Stimulated activated naive B cell treated with anti-CD40 and anti-IgM and Interleukin-4, amounts not matched to agents 10 μg/mL and 1 μg/mL and 100 μg/mL, for 72 hours (primary cell): ENCODE results near the gene LRIG1.

Experiments
- ATAC-seq, 2 donors: fragments of 150-1000 bp; cut with Tn5 transposase; replicated peaks; 2 replicates each; pipeline ENCODE4 v1.10.0; 2021; ENCODE audit warnings: moderate library complexity in 1 of 2
- DNase-seq: peaks from one replicate; pipeline ENCODE4 v3.0.0; 2021
- H3K27ac Mint-ChIP-seq: one replicate; pipeline ENCODE4 v1.8.0; 2022; ENCODE audit warnings: mild to moderate bottlenecking, mixed read lengths
- H3K27me3 Mint-ChIP-seq, 2 donors: one replicate each; pipeline ENCODE4 v1.8.0; 2022; ENCODE audit warnings: mixed read lengths in 2 of 2
- H3K36me3 Mint-ChIP-seq, 2 donors: one replicate each; pipeline ENCODE4 v1.8.0; 2022; ENCODE audit warnings: mixed read lengths in 2 of 2, mild to moderate bottlenecking in 1 of 2
- H3K4me1 Mint-ChIP-seq, 2 donors: one replicate each; pipeline ENCODE4 v1.8.0; 2022; ENCODE audit warnings: mixed read lengths in 2 of 2, mild to moderate bottlenecking in 1 of 2
- H3K4me3 Mint-ChIP-seq, 2 donors: one replicate each; pipeline ENCODE4 v1.8.0; 2022; ENCODE audit warnings: mild to moderate bottlenecking in 2 of 2, mixed read lengths in 2 of 2, moderate library complexity in 1 of 2
- H3K9me3 Mint-ChIP-seq, 2 donors: one replicate each; pipeline ENCODE4 v1.8.0; 2022; ENCODE audit warnings: mixed read lengths in 2 of 2, mild to moderate bottlenecking in 1 of 2

Gene LRIG1

DNA sequence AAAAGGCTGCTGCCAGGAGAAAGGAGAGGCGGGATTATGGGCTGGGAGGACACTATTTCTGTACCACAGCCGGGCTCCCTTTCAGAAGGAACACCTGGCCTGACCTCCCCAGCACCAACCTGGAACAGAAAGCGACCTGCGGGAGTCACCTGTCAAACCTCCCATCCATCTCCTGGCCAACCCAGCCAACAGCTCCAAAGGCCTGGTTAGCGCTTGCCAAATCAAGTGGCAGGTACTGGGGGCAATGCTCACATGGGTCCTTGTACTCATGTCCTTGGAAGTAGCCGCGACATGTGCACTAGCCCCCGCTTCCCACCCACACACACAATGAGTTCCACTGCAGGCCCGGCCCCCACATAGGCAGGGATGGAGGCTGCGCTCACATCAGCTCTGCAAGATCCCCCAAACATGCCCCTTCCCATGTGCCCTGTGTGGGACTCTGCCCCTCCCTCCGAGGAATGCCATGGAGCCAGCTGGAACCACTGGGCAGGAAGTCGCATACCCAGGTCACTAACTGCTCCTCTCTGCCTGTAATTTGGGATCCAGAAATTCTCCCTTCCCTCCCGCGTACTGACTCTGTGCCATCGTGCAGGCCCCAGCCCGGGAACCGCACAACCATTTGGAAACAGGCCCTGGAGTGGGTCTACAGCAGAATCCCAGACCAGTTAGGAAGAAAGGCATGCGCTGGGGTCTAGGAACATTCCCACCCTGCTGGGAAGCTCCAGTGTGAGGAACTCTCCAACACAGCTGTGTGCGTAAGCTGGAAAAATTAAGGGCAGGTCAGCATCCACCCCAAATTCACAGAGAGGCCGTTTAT lies 98.9 kb downstream of the LRIG1 start:
- H3K4me1 Mint-ChIP-seq = peaks cover 0 to 2% of the 10 kb centered on the region in 2 donors
- H3K27me3 Mint-ChIP-seq = no peaks in the 10 kb centered on the region
- H3K9me3 Mint-ChIP-seq = no peaks in the 10 kb centered on the region
- peaks cover 0 to 14% of the 10 kb centered on the region in 2 donors for H3K36me3 Mint-ChIP-seq
- no peak for ATAC-seq
- H3K27ac Mint-ChIP-seq = no peak overlapping the region
- no peak for DNase-seq
- H3K4me3 Mint-ChIP-seq = no peak overlapping the region

DNA sequence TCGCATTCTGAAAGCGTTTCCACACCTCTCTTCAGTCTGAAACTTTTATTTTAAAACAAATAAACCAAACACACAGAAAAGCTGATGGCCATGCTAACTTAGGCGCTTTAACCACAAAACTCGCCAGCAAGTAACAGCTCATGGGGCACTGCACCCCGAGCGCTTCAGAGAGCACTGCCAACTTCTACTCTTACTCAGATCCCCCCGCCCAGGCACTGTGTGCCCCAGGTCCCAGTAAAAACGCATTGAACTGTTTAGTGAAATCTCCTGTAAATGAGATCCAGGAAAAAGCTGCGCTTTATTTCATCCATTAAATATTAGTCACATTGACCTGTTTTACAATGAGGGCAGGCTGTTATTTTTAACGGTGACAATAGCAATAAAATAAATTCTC lies 99.7 kb downstream of the LRIG1 start:
- ATAC-seq = no peak
- DNase-seq = no peak
- Mint-ChIP-seq H3K27ac (no peak overlapping the region), H3K4me3 (no peak overlapping the region), H3K9me3 (no peaks in the 10 kb centered on the region), H3K4me1 (peaks cover 0 to 2% of the 10 kb centered on the region in 2 donors), H3K36me3 (peaks cover 0 to 17% of the 10 kb centered on the region in 2 donors), H3K27me3 (no peaks in the 10 kb centered on the region)

DNA sequence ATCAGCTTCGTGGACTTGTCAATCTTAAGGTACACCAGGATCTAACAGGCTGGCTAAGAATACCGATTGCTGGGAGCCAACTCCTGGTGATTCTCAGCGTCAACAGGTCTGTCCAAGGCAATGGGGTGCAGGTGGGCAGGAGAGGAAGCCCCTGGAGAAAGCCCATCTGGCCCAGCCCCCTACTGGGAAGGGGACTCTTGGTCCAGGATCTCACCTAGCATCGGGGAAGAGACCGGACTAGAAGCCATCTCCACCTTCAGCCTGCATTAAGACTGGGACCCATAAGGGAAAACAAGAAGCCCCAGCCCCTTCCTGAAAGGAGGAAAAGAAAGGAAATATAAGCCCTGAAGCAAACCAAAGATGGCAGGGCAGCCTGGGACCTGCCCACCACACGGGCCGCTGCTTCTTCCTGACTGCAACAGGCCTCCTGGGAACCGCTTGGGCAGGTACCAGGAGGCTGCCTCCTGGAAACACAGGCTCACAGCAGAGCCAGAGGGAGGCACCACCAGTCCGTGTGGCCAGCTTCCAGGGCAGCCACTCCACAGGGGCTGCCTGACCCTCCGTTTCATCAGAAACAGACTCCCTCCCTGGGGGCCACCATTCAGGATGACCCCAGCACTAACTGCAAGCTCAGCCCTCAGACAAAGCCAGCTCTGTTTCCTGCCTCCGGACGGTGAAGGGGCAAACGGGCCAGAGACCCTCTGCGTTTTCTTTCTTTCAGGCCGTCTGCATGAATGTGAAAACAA lies 100.2 kb downstream of the LRIG1 start:
- H3K27ac Mint-ChIP-seq = no peak overlapping the region

DNA sequence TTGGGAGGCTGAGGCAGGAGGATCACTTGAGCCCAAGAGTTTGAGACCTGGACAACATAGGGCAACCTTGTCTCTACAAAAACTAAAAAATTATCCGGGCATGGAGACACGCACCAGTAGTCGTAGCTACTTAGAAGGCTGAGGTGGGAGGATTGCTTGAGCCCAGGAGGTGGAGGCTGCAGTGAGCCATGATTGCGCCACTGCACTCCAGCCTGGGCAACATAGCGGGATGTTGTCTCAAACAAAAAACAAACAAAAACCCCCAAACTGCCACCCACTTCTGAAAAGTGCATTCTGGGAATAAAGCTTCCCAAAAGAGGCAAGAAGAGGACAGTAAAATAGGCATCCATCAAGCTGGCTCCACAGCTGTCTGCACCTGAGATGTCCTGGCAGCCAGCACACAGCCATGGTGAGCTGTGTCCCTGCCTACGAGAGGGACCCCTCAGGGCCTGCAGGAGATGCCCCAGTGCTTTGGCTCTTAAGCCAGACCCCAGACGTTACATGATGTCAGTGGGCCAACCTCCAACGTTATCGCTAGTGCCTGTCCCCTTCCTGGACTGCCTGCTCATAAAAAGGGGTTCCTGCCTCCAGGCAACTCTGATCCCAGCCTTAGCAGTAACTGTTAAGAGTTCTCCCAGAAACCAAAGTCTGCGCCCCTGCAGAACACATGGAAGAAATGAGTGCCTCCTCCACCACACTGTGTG lies 101.1 kb downstream of the LRIG1 start:
- peaks cover 0 to 13% of the 10 kb centered on the region in 2 donors for H3K36me3 Mint-ChIP-seq
- no peak overlapping the region for H3K4me3 Mint-ChIP-seq
- peaks cover under 1 to 2% of the 10 kb centered on the region in 2 donors for H3K4me1 Mint-ChIP-seq
- DNase-seq (no peak), ATAC-seq (no peak)
- no peaks in the 10 kb centered on the region for H3K27me3 Mint-ChIP-seq
- H3K27ac Mint-ChIP-seq = no peak overlapping the region
- H3K9me3 Mint-ChIP-seq = no peaks in the 10 kb centered on the region

More for the DNA sequence above, 100.2 kb downstream of the LRIG1 start:
- no peak for DNase-seq
- Mint-ChIP-seq H3K4me3 (no peak overlapping the region), H3K9me3 (no peaks in the 10 kb centered on the region), H3K27me3 (no peaks in the 10 kb centered on the region), H3K4me1 (peaks cover 0 to 2% of the 10 kb centered on the region in 2 donors), H3K36me3 (peaks cover 0 to 17% of the 10 kb centered on the region in 2 donors)
- no peak for ATAC-seq

DNA sequence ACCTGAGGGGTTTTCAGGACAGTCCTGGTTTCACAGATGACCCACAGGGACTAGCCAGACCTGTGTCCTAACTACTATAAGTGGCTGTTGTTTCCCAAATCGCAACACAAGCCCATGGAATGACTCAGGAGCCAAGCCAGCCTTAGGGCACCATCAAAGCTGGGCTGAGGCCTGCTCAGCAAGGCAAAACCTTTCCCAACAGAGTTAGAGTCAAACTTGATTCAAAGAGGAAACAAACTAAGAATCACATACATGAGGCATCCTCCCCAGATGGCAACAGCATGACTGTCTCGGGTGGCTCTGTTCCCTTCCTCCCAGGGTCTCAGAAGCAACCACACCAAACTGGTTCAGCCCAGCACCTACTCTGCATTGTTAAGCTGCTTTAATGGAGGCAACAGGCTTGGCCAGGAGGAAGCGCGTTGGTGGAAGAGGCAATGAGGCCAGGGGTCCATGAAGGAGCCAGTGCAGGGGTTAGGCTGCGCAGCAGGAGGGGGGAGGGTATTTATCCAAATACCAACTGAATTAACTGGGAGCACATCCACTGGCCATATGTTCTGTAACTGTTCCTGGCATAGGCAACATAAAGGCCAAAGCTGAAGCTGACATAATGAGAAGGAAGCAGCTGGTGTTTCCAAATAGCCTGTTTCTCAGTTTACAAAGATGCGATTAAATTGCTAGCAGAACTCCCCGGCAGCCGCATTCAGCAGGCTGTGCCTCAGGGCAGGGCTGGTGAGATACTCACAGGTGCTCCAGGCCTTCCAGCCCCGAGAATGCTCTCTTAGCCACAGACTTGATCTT lies 102.4 kb downstream of the LRIG1 start:
- Mint-ChIP-seq H3K4me3 (no peak overlapping the region), H3K27ac (no peak overlapping the region), H3K36me3 (peaks cover 0 to 18% of the 10 kb centered on the region in 2 donors), H3K4me1 (peaks cover 13 to 15% of the 10 kb centered on the region in 2 donors), H3K9me3 (no peaks in the 10 kb centered on the region), H3K27me3 (no peaks in the 10 kb centered on the region)
- DNase-seq = no peak
- ATAC-seq = no peak

DNA sequence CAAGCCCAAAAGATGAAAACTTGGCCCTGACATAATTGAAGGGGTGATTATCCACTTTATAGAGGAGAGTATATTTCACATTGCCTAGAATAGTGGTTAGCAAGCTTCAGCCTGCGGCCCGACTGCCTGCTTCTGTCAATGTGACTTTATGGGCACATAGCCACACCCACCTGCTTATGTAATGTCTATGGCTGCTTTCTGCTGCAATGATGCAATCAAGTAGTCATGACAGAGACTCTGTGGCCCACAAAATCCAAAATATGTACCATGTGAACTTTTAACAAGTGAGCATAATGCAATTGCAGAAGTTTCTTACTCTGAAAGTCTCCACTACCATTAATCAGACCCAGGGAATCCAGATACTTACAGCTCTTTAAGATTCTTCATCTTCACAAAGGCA lies 103.1 kb downstream of the LRIG1 start:
- H3K4me1 Mint-ChIP-seq = peaks cover 20 to 22% of the 10 kb centered on the region in 2 donors
- H3K36me3 Mint-ChIP-seq = peaks cover 0 to 18% of the 10 kb centered on the region in 2 donors
- no peaks in the 10 kb centered on the region for H3K9me3 Mint-ChIP-seq
- peak overlapping the region; percentile 42 for H3K27ac Mint-ChIP-seq
- no peaks in the 10 kb centered on the region for H3K27me3 Mint-ChIP-seq
- no peak overlapping the region for H3K4me3 Mint-ChIP-seq
- ATAC-seq (no peak), DNase-seq (no peak)

DNA sequence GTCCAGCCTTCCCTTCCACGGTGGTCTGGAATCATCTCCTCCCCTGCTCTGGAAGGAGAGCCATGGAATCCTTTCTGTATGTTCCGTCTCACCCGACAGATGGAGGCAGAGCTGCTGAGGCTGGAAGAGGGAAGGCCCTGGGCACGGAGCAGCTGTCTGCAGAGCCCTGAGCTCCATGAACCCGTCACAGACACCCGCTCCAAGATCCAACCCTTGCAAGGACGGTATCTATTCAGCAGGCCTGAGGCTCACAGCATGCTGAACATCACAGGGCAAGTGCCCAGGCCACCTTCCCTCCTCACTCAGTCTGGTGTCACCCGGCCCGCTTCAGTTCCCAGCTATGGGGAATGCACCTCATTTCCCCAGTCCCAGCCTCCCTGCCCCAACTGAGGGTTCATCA lies 103.9 kb downstream of the LRIG1 start:
- ATAC-seq (no peak), DNase-seq (no peak)
- no peaks in the 10 kb centered on the region for H3K9me3 Mint-ChIP-seq
- H3K27ac Mint-ChIP-seq = no peak overlapping the region
- no peak overlapping the region for H3K4me3 Mint-ChIP-seq
- peaks cover 28 to 29% of the 10 kb centered on the region in 2 donors for H3K4me1 Mint-ChIP-seq
- peaks cover 0 to 17% of the 10 kb centered on the region in 2 donors for H3K36me3 Mint-ChIP-seq
- H3K27me3 Mint-ChIP-seq = no peaks in the 10 kb centered on the region

DNA sequence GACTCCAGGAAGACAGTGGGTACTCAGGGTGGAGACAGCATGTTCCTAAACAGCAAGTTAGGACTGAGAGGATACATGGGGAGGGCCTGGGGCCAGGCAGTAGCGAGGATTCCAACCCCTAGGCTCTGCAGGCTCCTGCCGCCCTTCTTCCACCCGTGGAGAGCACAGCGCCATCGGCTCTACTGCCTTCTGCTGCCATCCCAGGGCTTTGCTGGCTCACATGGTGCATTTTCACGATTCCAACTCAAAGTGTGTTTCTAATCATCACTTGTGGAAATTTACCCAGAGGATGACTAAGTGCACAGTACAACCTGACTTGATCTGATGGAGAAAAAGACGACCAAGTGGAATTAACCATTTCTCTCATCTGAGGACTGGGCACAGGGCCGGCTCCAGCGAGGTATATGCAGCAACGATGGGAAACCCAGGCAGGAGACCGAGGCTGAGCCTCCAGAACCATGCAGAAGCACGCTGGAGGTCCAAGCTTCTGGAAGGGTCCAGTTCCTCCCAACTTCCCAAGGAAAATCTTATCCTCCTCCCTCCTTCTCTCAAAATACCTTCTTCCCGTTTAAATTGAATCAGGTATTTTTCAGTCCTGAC lies 104.6 kb downstream of the LRIG1 start:
- Mint-ChIP-seq H3K27ac (no peak overlapping the region), H3K9me3 (no peaks in the 10 kb centered on the region), H3K36me3 (peaks cover 0 to 15% of the 10 kb centered on the region in 2 donors), H3K27me3 (no peaks in the 10 kb centered on the region), H3K4me3 (no peak overlapping the region), H3K4me1 (peaks cover 30 to 31% of the 10 kb centered on the region in 2 donors)
- no peak for DNase-seq
- ATAC-seq = no peak

DNA sequence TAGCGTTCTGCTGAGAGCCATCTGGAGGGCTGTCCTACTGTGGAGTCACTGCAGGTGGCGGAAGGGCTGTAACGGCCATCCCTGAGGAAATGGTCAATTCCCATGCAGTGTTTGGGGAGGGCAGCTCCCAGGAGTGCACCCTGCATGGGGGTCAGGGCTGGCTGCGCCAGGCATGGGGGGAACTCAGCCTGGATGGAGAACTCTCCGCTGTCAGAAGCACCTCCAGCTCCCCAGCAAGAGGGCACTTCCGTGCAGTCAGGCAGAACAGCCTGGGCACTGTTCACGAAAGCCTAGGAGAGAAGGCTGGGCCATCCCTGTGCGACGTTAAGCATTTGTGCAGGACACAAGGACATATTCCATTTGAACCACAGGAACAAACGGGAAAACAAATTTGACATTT lies 105.2 kb downstream of the LRIG1 start:
- peaks cover 0 to 14% of the 10 kb centered on the region in 2 donors for H3K36me3 Mint-ChIP-seq
- ATAC-seq (no peak), DNase-seq (no peak)
- no peak overlapping the region for H3K4me3 Mint-ChIP-seq
- peaks cover 30 to 31% of the 10 kb centered on the region in 2 donors for H3K4me1 Mint-ChIP-seq
- H3K9me3 Mint-ChIP-seq = no peaks in the 10 kb centered on the region
- H3K27me3 Mint-ChIP-seq = no peaks in the 10 kb centered on the region
- no peak overlapping the region for H3K27ac Mint-ChIP-seq

DNA sequence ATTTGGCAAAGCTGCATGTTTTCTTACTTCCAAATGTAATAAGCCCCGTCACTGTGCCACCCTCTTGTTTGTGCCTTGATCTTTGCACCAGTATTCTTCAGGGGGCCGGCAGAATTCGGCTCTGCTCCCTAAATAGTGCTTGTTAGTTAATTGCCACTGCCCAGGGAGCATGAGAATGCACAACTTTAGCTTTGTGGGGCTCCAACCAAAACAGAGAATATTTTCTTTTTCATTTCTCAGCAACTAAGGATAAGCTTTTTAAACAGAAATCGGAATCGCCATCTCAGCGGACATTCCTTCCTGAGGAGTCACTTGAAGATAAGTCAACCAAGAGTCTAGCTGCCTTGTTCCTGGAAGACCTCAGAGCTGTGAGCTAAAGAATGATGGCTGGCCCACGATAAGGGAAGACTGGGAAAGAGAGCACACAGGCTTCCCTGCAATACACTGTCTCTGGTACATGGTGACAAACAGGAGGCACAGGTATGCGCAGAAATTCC lies 106.0 kb downstream of the LRIG1 start:
- ATAC-seq (no peak), DNase-seq (no peak)
- peaks cover 31 to 37% of the 10 kb centered on the region in 2 donors for H3K4me1 Mint-ChIP-seq
- H3K4me3 Mint-ChIP-seq = peak overlapping the region; percentile 6 to 23
- no peaks in the 10 kb centered on the region for H3K27me3 Mint-ChIP-seq
- H3K9me3 Mint-ChIP-seq = no peaks in the 10 kb centered on the region
- H3K27ac Mint-ChIP-seq = peak overlapping the region; percentile 37
- peaks cover 0 to 14% of the 10 kb centered on the region in 2 donors for H3K36me3 Mint-ChIP-seq

DNA sequence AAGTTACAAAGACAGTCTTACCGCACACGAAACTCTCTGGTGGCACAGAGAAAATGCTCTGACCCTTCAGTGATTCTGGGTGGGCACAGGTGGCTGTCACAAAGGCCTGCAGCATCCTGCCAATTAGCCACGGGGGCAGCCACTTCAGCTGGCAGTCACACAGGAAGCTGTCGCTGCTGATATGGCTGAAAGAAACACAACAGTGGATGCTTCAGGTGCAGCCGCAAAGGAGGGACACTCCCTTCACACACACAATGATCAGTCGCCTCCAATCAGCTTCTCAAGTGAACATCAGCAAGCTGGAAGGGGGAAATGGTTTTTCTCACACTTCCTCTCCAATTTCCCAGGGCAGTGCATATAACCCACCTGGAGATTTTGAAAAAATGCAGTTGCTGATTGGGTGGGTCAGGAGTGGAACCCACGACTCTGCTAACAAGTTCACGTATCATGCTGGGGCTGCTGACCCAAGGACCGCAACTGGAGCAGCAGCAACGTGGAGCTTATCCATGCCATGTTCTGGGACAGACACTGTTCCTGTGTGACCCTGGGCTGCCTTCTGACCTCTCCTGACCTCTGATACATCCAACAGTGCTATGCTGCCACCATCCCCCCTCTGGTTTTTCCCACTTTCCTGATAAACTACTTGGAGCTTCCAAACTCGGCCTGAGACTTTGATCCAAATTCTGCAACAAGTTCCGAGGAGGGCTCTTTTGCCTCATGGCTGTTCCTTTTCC lies 106.6 kb downstream of the LRIG1 start:
- ATAC-seq = peak; percentile 97
- Mint-ChIP-seq H3K4me3 (peak overlapping the region; percentile 76 to 86), H3K4me1 (peaks cover 30 to 43% of the 10 kb centered on the region in 2 donors), H3K27me3 (no peaks in the 10 kb centered on the region), H3K36me3 (peaks cover 0 to 14% of the 10 kb centered on the region in 2 donors), H3K27ac (peak overlapping the region; percentile 86), H3K9me3 (no peaks in the 10 kb centered on the region)
- DNase-seq = peak; percentile 49

DNA sequence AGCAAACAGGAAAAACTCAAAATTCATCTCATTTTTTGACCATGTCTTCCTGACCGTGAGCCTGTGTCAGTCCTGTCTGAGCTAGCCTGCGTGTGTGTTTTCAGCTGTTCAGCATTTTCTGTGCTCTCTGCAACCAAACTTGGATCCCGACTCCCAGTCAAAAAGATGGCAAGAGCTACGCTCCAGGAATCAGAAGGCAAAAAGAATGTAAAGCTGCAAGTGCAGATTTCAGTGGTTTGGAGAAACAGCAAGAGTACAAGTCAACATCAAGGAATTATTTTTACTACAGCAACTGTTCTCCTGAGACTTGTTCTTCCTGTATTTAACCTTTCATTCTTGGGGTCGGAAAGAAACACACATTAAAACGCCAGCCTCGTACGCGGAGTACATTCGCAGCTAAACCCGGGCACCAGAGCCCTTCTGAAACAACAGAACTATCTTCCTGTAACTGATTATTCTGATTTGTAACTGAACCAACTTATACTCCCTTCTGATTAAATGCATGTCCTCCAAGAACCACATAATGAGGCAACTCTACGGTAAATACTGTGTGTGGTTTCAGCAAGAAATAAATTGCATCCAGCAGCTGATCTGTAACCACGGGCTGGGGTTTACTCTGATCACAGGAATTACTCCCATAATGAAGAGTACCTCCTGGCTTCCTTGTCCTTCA lies 107.4 kb downstream of the LRIG1 start:
- Mint-ChIP-seq H3K9me3 (no peaks in the 10 kb centered on the region), H3K27ac (peak overlapping the region; percentile 86), H3K4me1 (peaks cover 33 to 48% of the 10 kb centered on the region in 2 donors), H3K36me3 (peaks cover 0 to 13% of the 10 kb centered on the region in 2 donors), H3K27me3 (no peaks in the 10 kb centered on the region), H3K4me3 (peak overlapping the region; percentile 76 to 86)
- DNase-seq (no peak), ATAC-seq (peak; percentile 23 to 33)
